ENCODE data around the gene FGD1.

FGD1 gene

GRCh38 chrX:54470054-54470760, 25.8 kb downstream of the FGD1 start:
- no peak for DNase-seq (ENCODE audit: low read depth)

GRCh38 chrX:54452920-54453319, 43.1 kb downstream of the FGD1 start:
- DNase-seq (ENCODE audit: low read depth) = no peak

- no peak for DNase-seq (ENCODE audit: low read depth)
Measured at GRCh38 chrX:54449929-54450328, 46.1 kb downstream of the FGD1 start.

- DNase-seq (ENCODE audit: low read depth) = no peak
Measured at GRCh38 chrX:54447461-54447860, 48.6 kb downstream of the FGD1 start.

GRCh38 chrX:54446084-54446483, 50.0 kb downstream of the FGD1 start:
- DNase-seq (ENCODE audit: low read depth) = no peak

- no peak for DNase-seq (ENCODE audit: low read depth)
Measured at GRCh38 chrX:54444752-54445151, 51.3 kb downstream of the FGD1 start.

- no peak for DNase-seq (ENCODE audit: low read depth)
Measured at GRCh38 chrX:54442790-54443189, 53.2 kb downstream of the FGD1 start.

- peak; percentile 80 for DNase-seq (ENCODE audit: low read depth)
Measured at GRCh38 chrX:54439960-54440871, 55.8 kb downstream of the FGD1 start, which contains the start of gene TSR2. Gene TSR2 (plus strand): TSS chrX:54440404. CDS start chrX:54440422, 18 bp downstream.

GRCh38 chrX:54435121-54435520, 60.9 kb downstream of the FGD1 start:
- DNase-seq (ENCODE audit: low read depth) = no peak

GRCh38 chrX:54430519-54430918, 65.5 kb downstream of the FGD1 start:
- no peak for DNase-seq (ENCODE audit: low read depth)

GRCh38 chrX:54427837-54428424, 68.1 kb downstream of the FGD1 start:
- no peak for DNase-seq (ENCODE audit: low read depth)

- no peak for DNase-seq (ENCODE audit: low read depth)
Measured at GRCh38 chrX:54423161-54423888, 72.7 kb downstream of the FGD1 start.

GRCh38 chrX:54422168-54422567, 73.9 kb downstream of the FGD1 start:
- no peak for DNase-seq (ENCODE audit: low read depth)

- DNase-seq (ENCODE audit: low read depth) = no peak
Measured at GRCh38 chrX:54419559-54420302, 76.3 kb downstream of the FGD1 start.

- DNase-seq (ENCODE audit: low read depth) = no peak
Measured at GRCh38 chrX:54416965-54417364, 79.1 kb downstream of the FGD1 start.

GRCh38 chrX:54415534-54416350, 80.3 kb downstream of the FGD1 start:
- no peak for DNase-seq (ENCODE audit: low read depth)

- no peak for DNase-seq (ENCODE audit: low read depth)
Measured at GRCh38 chrX:54413753-54414152, 82.3 kb downstream of the FGD1 start.

GRCh38 chrX:54411732-54412131, 84.3 kb downstream of the FGD1 start:
- DNase-seq (ENCODE audit: low read depth) = no peak

GRCh38 chrX:54407266-54407665, 88.8 kb downstream of the FGD1 start:
- DNase-seq (ENCODE audit: low read depth) = no peak

GRCh38 chrX:54397113-54397512, 98.9 kb downstream of the FGD1 start:
- no peak for DNase-seq (ENCODE audit: low read depth)

Data from stromal cell of bone marrow (primary cell).